Measurements from ENCODE around the gene CPT1A. TPM values are rescaled to one million over a fixed set of nuclear protein-coding genes. Genes with fewer than 3 reads are reported as not detected.

The CPT1A gene
- total and polyA plus RNA-seq, 10 of the 15 experiments (the other 5 are each of a cell fraction or from before 2014, with no cell fraction given), result 1.1 to 17.5 (median 6.0) TPM

DNA sequence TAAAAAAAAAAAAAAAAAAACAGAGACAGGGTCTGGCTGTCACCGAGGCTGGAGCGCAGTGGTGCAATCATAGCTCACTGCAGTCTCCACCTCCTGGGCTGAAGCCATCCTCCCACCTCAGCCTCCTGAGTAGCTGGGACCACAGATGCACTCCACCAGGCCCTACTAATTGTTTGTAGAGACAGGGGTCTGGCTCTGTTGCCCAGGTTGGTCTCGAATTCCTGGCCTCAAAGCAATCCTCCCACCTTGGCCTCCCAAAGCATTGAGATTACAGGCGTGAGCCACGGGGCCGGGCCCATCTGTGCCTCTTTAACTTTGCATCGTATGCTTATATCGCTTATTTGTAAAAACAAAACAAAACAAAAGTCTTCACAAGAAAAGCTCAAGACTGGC, 3.1 kb downstream of the CPT1A start:
- Histone ChIP-seq H3K79me2 (ENCODE audit: control insufficient read depth, insufficient read depth, low read length) (peaks cover 10% of the 10 kb centered on the region), H4K20me1 (ENCODE audit: control insufficient read depth, insufficient read depth) (no peaks in the 10 kb centered on the region), H3K9me3 (replicated peaks; ENCODE audit: control insufficient read depth, insufficient read depth, low read length) (no peaks in the 10 kb centered on the region), H2AFZ (ENCODE audit: control insufficient read depth, low read depth, low read length) (peak overlapping the region; percentile 73), H3K27ac (ENCODE audit: control insufficient read depth, insufficient read depth) (peak overlapping the region; percentile 77), H3K4me1 (ENCODE audit: control insufficient read depth, insufficient read depth, low read length) (peaks cover 28% of the 10 kb centered on the region), H3K27me3 (replicated peaks in 1 of 2; ENCODE audit: control insufficient read depth in 2 of 2, insufficient read depth in 2 of 2, low read length in 1 of 2) (no peaks in the 10 kb centered on the region), H3K9ac (ENCODE audit: control insufficient read depth, insufficient read depth, low read length) (peak overlapping the region; percentile 71), H3K36me3 (ENCODE audit: control insufficient read depth in 2 of 2, insufficient read depth in 2 of 2, low read length in 1 of 2) (no peaks in the 10 kb centered on the region), H3K4me3 (peak overlapping the region; percentile 62), H3K4me2 (ENCODE audit: control insufficient read depth, insufficient read depth) (peak overlapping the region; percentile 84)
- WGBS (ENCODE audit: insufficient coverage, insufficient replicate concordance, low lambda C conversion rate, missing lambda C conversion rate), result 38% methylated on average over 8 of the region's 8 CpGs
- in situ Hi-C loops (cut with MboI) (no loop called here), intact Hi-C loops (cut with micrococcal nuclease; ENCODE audit: unreplicated experiment) (no loop called here)
- BruUV-seq (replicated peaks), result no TSS peak
- ChIA-PET CTCF (interaction anchor here (1.0 kb wide), 1 partner anchor 40 kb away, joined by 3 read pairs; no protein-coding TSS in a partner anchor), POLR2A (interaction anchor here (0.6 kb wide), 2 partner anchors 106 to 397 kb away, joined by 4 read pairs; no protein-coding TSS in a partner anchor), SMC1A (ENCODE audit: uncharacterized antibody, unreplicated experiment) (no interaction called here), RAD21 (ENCODE audit: unreplicated experiment) (no interaction called here)
- no peak for ATAC-seq
- no peak for DNase-seq (ENCODE audit: low read depth, low spot score)
- TF ChIP-seq, protein P1, sequence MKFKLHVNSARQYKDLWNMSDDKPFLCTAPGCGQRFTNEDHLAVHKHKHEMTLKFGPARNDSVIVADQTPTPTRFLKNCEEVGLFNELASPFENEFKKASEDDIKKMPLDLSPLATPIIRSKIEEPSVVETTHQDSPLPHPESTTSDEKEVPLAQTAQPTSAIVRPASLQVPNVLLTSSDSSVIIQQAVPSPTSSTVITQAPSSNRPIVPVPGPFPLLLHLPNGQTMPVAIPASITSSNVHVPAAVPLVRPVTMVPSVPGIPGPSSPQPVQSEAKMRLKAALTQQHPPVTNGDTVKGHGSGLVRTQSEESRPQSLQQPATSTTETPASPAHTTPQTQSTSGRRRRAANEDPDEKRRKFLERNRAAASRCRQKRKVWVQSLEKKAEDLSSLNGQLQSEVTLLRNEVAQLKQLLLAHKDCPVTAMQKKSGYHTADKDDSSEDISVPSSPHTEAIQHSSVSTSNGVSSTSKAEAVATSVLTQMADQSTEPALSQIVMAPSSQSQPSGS (IDR thresholded peaks at IDR 0.05; ENCODE audit: low read length), result no peak
- TF ChIP-seq NFXL1 (IDR thresholded peaks at IDR 0.05; ENCODE audit: borderline replicate concordance), result no peak
- TF ChIP-seq, protein P2, sequence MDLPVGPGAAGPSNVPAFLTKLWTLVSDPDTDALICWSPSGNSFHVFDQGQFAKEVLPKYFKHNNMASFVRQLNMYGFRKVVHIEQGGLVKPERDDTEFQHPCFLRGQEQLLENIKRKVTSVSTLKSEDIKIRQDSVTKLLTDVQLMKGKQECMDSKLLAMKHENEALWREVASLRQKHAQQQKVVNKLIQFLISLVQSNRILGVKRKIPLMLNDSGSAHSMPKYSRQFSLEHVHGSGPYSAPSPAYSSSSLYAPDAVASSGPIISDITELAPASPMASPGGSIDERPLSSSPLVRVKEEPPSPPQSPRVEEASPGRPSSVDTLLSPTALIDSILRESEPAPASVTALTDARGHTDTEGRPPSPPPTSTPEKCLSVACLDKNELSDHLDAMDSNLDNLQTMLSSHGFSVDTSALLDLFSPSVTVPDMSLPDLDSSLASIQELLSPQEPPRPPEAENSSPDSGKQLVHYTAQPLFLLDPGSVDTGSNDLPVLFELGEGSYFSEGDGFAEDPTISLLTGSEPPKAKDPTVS (IDR thresholded peaks at IDR 0.05; ENCODE audit: low read depth, low read length), result no peak
- TF ChIP-seq TBL1XR1 (IDR thresholded peaks at IDR 0.05; ENCODE audit: low read depth, low read length), result no peak
- FAIRE-seq, result no peak
